Activated T-cell treated with anti-CD3 and anti-CD28 coated beads, Interleukin-2, amount 50 U/mL, for 1 hour (primary cell): ENCODE measurements around the gene MTX1.
"Not testable (repeated sequence)": the region's sequence is repeated elsewhere in the genome, so short reads cannot be mapped to it uniquely, and the experiment has no call there.

Experiments used
- DNase-seq: peaks from one replicate; pipeline ENCODE4 v3.0.0-alpha.2; 2020

MTX1 gene

GRCh38 chr1:155208541-155209311 lies at the start of gene MTX1:
Gene MTX1 (plus strand): TSS chr1:155208695. CDS start chr1:155208805, 110 bp downstream.
- DNase-seq = peak; percentile 89

DNA sequence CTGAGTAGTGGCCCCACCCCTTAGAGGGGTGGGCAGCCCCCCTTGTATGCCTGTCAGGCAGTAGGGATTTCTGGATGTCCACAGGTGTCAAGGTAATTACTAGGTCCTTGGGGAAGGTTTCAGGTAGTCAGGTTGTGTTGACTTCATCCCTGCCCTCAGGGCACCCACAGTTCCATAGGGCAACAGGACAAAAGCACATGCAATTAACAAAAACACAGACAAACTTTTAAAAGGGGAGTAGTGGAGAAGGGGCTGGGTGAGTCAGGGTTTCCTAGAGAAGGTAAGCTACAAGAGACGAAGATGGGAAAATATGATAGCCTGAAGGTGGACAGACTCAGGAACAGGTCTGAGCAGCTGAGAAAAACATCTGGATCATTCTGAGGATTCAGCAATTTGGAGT lies 49.5 kb upstream of the MTX1 start:
- no peak for DNase-seq

DNA sequence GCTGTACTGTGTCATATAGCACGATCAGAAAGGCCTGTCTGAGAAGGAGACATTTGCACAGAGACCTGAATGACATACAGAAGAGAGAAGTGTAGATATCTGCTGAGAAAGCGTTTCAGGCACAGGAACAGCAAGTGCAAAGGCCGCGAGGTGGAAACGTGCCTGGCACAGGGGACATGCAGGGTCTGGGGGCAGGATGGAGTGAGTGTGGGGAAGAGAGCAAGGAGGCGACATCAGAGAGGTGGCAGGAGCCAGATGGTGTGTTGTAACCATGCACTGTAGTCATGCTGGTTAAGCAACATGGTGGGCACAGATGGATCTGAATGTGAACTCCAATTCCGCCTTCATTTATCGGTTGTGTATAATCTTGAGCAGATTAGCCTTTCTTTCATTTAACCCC lies 48.4 kb upstream of the MTX1 start:
- no peak for DNase-seq

DNA sequence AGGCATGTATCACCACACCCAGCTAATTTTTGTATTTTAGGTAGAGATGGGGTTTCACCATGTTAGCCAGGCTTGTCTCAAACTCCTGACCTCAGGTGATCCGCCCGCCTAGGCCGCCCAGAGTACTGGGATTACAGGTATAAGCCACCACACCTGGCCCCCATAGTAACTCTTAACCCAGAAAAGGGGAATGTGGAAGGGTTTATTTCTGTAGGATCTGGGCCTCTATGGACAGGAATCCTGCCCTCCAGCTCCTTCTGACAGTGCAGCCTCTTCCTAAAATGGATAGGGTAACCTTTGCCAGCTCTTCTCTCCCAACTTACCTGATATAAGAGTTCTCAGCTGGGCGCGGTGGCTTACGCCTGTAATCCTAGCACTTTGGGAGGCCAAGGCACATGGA lies 45.9 kb upstream of the MTX1 start:
- DNase-seq = not testable (repeated sequence)

DNA sequence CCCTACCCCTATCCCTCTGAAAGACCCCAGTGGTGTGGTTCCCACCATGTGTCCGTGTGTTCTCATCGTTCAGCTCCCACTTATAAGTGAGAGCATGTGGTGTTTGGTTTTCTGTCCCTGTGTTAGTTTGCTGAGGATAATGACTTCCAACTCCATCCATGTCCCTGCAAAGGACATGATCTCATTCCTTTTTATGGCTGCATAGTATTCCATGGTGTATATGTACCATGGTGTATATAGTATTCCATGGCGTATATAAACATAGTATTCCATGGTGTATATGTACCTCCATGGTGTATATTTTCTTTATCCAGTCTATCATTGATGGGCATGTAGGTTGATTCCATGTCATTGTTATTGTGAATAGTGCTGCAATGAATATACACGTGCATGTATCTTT lies 44.7 kb upstream of the MTX1 start:
- DNase-seq = not testable (repeated sequence)

GRCh38 chr1:155164625-155165024 lies 43.9 kb upstream of the MTX1 start:
- not testable (repeated sequence) for DNase-seq

- no peak for DNase-seq
Observed at GRCh38 chr1:155166051-155166470, 42.4 kb upstream of the MTX1 start.

DNA sequence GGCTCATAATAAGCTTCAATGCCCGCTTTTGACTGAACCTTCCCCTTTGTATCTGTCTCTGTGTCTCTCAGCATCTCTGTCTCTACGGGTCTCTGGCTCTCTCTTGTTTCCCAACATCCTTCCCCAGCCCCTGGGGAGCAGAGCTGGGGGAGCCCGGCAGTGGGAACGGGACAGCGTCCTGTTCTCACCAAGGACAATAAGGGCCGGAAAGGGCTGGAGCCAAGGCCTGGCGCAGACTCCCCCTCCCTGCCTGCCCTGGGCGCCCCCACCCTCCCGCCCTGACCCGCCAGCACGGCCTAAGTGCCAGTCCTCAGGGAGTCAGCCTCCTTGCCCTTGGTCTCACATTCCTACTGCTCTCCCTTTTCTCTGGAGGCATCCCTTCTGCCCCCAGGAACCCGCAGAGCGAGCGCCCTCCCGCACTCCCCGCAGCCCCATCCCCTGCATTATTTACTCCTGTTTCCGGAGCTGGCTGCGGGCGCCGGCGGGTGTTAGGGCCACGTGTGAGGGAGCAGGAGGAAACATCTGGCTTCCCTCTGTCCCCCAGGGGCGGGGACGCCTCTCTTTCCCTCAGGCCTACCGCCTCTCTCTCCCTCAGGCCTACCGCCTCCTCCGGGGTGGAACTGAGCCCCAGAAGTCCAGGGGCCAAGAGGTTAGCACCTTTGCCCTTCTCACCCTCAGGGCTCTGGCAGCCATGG lies 41.9 kb upstream of the MTX1 start:
- no peak for DNase-seq

GRCh38 chr1:155167166-155168104 lies 41.1 kb upstream of the MTX1 start:
- peak; percentile 85 for DNase-seq

- DNase-seq = not testable (repeated sequence)
Observed at GRCh38 chr1:155168105-155168445, 40.4 kb upstream of the MTX1 start.

GRCh38 chr1:155168456-155169210 lies 39.9 kb upstream of the MTX1 start:
- DNase-seq = no peak

DNA sequence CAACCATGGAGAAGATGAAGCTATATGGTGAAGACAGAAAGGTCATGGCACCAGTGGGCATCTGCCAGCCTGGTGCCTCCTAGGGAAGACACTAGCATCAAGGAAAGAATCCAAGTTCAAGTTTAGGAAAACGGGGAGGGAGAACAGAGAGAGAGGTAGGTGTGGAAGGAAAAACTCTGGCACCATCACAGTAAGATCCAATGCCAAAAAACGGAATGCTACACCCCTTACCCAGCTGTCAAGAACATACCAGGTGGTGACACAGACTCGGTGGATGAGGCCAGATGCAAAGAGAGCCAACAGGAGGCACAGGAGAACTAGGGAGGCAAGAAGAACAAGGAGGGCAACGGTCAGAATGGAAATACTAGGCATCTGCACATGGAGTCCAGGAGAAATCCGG lies 39.0 kb upstream of the MTX1 start:
- DNase-seq = no peak

GRCh38 chr1:155170101-155170785 lies 38.3 kb upstream of the MTX1 start:
- no peak for DNase-seq

- no peak for DNase-seq
Observed at GRCh38 chr1:155170806-155171205, 37.7 kb upstream of the MTX1 start.

DNA sequence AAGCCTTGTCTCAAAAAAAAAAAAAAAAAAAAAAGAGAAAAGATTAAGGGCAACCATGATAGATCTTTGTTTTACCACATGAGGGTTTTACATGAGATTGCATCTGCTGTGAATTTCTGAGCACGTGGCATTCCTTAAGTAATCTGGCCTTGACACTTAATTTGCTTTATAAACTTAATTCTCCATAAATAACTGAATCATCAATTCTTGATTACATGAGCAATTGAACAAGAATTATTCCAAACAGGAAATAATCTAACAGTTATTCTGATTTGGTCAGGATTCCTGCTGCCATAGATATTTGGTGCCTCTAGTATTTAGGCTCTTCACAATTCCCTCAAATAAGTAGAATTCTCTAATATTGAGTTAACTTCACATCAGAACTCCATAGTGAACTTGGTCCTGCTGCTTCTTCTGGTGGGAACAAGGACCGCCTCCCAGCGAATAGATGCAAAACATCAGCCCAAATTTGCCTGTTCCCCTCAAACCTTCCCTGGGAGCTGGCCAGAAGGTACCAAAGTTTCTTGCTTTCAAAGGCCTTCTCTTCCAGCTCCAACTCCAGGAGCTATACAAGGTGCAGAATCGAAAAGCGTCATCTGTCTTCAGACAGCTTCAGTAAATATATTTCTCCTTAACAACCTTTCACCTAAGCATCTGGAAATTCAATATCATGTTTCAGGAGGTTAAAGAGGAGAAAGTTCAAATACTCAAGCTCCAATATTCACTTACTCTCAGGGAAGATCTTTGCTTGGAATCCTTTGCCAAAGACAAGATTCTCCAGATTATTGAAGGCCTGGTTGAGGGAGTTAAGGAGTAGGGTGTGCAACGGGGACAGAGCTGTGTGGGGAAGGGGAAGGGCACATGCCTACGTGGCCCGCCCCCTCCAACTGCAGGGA lies 36.4 kb upstream of the MTX1 start:
- DNase-seq = no peak

DNA sequence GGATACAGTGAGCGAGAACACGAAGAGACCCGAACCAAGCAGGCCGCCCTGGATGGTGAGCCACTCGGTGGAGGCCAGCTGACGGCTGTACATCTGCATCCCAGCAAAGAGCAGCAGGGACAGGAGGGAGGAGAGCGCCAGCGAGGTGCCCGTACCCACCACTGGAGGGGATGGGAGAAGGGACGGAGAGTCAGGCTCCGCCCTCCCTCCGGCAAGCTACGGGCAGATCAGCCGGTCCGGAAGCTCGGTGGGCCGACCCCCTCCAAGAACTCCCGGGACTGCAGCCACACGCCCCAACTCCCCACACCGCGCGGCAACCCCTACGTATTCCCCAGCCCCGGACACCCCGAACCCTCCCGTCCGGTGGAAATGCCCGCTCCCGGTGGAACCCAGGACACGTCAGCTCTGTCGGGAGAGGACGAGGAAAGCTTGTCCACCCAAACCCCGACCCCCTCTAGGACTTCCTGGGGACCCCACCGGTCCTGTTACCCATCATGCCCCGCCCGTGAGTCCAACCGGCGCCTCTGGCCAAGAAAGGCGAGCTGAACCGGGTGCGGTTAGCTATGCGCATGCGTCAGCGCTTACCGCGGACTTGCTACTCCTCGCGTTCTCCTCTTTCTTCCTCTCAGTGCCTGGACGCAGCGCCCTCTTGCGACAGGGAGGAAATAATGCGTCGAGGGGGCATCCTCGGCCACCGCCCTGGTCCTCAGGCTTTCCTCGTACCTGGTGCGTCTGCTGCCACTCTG lies 35.6 kb upstream of the MTX1 start, which contains the start of gene KRTCAP2:
Gene KRTCAP2 (minus strand): TSS at position 573 of the 746 bp plus-strand sequence. CDS start 80 bp downstream, at position 493.
- DNase-seq = peak; percentile 92

GRCh38 chr1:155173478-155174323 lies 34.8 kb upstream of the MTX1 start, which contains the start of gene TRIM46:
Gene TRIM46 (plus strand): TSS chr1:155173849. CDS start chr1:155173967, 118 bp downstream.
- DNase-seq = peak; percentile 65
